ENCODE results near the gene ZNF385C.
"Not testable (repeated sequence)": the region's sequence is repeated elsewhere in the genome, so short reads cannot be mapped to it uniquely, and the experiment has no call there.

The ZNF385C gene

GRCh38 chr17:42097691-42098631 lies at the start of gene ZNF385C:
TSS of gene ZNF385C (minus strand) at chr17:42098473. CDS start at chr17:42063056, 35,417 bp downstream.
- DNase-seq (ENCODE audit: low read depth), result no peak
- H3K4me3 ChIP-seq (ENCODE audit: low read length), result no peak within 1 kb of the TSS
- no peak for TF ChIP-seq CTCF (IDR thresholded peaks at IDR 0.05; ENCODE audit: insufficient read depth, low read depth, low read length, missing control alignments)

GRCh38 chr17:42146911-42147607 lies 48.8 kb upstream of the ZNF385C start:
- no peak for DNase-seq (ENCODE audit: low read depth)
- TF ChIP-seq CTCF (IDR thresholded peaks at IDR 0.05; ENCODE audit: insufficient read depth, low read depth, low read length, missing control alignments), result no peak
- no peak overlapping the region for H3K4me3 ChIP-seq (ENCODE audit: low read length)

- H3K4me3 ChIP-seq (ENCODE audit: low read length), result not testable (repeated sequence)
- DNase-seq (ENCODE audit: low read depth), result peak; percentile 41
Measured at GRCh38 chr17:42143138-42143537, 44.9 kb upstream of the ZNF385C start.

- H3K4me3 ChIP-seq (ENCODE audit: low read length), result no peak overlapping the region
- no peak for DNase-seq (ENCODE audit: low read depth)
- TF ChIP-seq CTCF (IDR thresholded peaks at IDR 0.05; ENCODE audit: insufficient read depth, low read depth, low read length, missing control alignments), result no peak
Measured at GRCh38 chr17:42142371-42142896, 44.2 kb upstream of the ZNF385C start.

GRCh38 chr17:42141382-42141781 lies 43.1 kb upstream of the ZNF385C start:
- no peak for TF ChIP-seq CTCF (IDR thresholded peaks at IDR 0.05; ENCODE audit: insufficient read depth, low read depth, low read length, missing control alignments)
- DNase-seq (ENCODE audit: low read depth), result no peak
- no peak overlapping the region for H3K4me3 ChIP-seq (ENCODE audit: low read length)

- not testable (repeated sequence) for H3K4me3 ChIP-seq (ENCODE audit: low read length); DNase-seq (ENCODE audit: low read depth)
Measured at GRCh38 chr17:42140690-42141089, 42.4 kb upstream of the ZNF385C start.

GRCh38 chr17:42138749-42139492 lies 40.6 kb upstream of the ZNF385C start:
- no peak for DNase-seq (ENCODE audit: low read depth)
- TF ChIP-seq CTCF (IDR thresholded peaks at IDR 0.05; ENCODE audit: insufficient read depth, low read depth, low read length, missing control alignments), result no peak
- no peak overlapping the region for H3K4me3 ChIP-seq (ENCODE audit: low read length)

Data from epithelial cell of esophagus (primary cell).